GM19455 (cell line): ENCODE results near the gene CD209.
"Not testable (repeated sequence)": the region's sequence is repeated elsewhere in the genome, so short reads cannot be mapped to it uniquely, and the experiment has no call there.

Experiments used
- ATAC-seq: cut with Tn5 transposase; IDR thresholded peaks from one replicate; pipeline ENCODE4 v1.9.1; 2021; ENCODE audit not compliant: unreplicated experiment

Gene CD209

GRCh38 chr19:7769171-7769570 is 21.8 kb upstream of the CD209 start:
- no peak for ATAC-seq

DNA sequence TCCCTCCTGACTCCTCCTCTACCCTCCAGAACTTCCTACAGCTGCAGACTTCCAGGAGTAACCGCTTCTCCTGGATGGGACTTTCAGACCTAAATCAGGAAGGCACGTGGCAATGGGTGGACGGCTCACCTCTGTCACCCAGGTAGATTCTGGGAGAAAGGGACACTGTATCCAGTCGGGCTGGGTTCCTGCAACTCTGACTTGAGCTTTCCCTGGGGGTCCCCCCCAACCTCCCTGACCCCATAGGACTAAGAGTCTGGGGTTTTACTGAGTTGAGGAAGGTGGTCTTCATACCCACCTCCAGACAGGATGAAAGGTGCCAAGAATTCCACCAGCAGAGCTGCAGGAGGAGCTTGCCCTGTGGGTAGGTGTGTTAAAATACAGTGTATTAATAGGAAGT is 20.2 kb upstream of the CD209 start:
- no peak for ATAC-seq

GRCh38 chr19:7766535-7766934 is 19.2 kb upstream of the CD209 start:
- ATAC-seq = no peak

DNA sequence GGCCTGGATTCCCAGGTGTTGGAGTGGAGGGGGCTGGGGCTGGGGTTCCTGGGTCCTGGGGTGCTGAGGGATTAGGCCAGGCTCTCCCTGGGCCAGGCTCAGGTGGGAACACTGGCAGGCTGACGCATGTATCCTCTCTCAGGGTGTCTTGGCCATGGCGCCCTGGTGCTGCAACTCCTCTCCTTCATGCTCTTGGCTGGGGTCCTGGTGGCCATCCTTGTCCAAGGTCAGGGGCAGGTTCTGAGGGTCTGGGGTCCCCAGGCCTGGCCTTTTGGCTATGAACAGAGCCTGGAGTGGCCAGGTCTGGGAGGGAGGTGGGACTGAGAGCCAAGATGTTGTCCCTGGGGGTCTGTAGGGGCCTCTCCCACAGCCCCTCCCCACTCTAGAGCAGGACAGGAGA is 17.7 kb upstream of the CD209 start:
- not testable (repeated sequence) for ATAC-seq

DNA sequence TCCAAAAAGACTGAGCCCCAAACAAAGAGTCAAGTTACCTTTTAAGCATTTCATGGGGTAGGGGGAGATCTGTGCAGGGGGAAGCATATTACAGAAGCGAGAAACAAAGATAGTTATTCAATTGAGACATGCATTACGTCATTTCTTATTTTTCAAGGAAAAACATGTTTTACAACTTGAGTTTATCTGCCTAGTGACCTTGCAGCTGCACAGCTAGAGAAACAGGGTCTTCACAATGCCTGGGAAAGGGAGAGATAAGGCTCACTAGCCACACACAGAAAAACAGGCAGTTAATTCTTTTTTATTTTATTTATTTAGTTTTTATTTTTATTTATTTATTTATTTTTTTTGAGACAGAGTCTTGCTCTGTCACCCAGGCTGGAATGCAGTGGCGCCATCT is 16.8 kb upstream of the CD209 start:
- not testable (repeated sequence) for ATAC-seq

GRCh38 chr19:7763696-7764095 is 16.4 kb upstream of the CD209 start:
- no peak for ATAC-seq

DNA sequence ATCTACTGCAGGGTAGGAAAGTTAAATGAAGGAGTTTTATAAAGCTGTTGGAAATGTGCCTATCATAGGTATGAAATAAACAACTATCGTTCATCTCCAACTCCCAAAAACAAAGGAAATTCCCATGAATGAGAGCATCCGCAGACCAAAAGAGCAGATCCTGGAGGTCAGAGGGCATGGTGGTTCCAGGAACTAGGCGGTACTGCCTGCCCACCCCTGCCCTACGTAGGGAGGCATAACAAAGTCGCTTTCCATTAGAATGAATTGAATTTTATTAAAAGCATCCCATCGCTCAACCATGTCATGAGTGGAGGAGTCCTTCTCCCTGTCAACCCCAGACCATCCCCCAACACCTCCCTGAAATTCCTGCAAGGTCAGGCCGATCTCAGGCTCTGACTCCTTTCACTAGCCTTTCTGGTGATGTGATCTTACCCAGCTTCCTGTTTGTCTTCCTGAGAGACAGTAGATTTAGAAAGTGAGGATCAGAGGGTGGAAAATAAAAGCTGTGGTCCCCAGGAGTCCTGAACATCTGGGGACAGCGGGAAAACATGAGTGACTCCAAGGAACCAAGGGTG is 15.5 kb upstream of the CD209 start, which contains the start of gene CLEC4M:
Gene CLEC4M (plus strand): TSS at position 525 of the 575 bp plus-strand sequence. CDS start 24 bp downstream, at position 549.
- ATAC-seq = no peak

- no peak for ATAC-seq
Measured at GRCh38 chr19:7759156-7759555, 11.8 kb upstream of the CD209 start.

- no peak for ATAC-seq
Measured at GRCh38 chr19:7757358-7757757, 10.0 kb upstream of the CD209 start.

GRCh38 chr19:7756258-7756657 is 8.9 kb upstream of the CD209 start:
- no peak for ATAC-seq

DNA sequence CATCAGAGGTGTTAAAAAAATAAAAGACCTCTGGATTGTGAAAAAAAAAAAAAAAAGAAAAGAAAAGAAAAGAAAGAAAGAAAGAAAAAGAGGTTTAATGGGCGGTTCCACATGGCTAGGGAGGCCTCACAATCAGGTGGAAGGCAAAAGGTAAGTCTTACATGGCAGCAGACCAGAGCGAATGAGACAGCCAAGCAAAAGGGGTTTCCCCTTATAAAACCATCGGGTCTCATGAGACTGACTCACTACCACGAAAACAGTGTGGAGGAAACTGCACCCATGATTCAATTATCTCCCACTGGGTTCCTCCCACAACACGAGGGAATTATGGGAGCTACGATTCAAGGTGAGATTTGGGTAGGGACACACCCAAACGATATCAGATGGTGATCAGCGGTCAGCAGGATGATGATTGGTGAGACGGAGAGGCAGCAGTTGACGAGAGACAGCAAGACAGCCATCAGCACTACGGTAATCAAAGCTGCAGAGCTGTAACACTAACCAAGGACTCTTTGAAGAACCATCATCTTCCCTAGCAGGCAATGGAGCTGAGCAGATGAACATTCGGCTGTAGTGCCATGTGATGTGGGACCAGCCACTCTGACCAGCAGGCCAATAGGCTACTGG is 3.9 kb upstream of the CD209 start:
- ATAC-seq = no peak

GRCh38 chr19:7748756-7749155 is 1.4 kb upstream of the CD209 start:
- ATAC-seq = no peak

- no peak for ATAC-seq
Measured at GRCh38 chr19:7748171-7748570, 837 bp upstream of the CD209 start.

- ATAC-seq = not testable (repeated sequence)
Measured at GRCh38 chr19:7746306-7746705, 1.0 kb downstream of the CD209 start.

GRCh38 chr19:7744871-7745650 is 2.3 kb downstream of the CD209 start:
- ATAC-seq = no peak

- no peak for ATAC-seq
Measured at GRCh38 chr19:7744199-7744786, 3.0 kb downstream of the CD209 start.

- ATAC-seq = no peak
Measured at GRCh38 chr19:7743425-7743841, 3.9 kb downstream of the CD209 start.

GRCh38 chr19:7742991-7743390 is 4.3 kb downstream of the CD209 start:
- no peak for ATAC-seq

GRCh38 chr19:7742575-7742974 is 4.8 kb downstream of the CD209 start:
- ATAC-seq = no peak

- no peak for ATAC-seq
Measured at GRCh38 chr19:7740682-7741054, 6.7 kb downstream of the CD209 start.

DNA sequence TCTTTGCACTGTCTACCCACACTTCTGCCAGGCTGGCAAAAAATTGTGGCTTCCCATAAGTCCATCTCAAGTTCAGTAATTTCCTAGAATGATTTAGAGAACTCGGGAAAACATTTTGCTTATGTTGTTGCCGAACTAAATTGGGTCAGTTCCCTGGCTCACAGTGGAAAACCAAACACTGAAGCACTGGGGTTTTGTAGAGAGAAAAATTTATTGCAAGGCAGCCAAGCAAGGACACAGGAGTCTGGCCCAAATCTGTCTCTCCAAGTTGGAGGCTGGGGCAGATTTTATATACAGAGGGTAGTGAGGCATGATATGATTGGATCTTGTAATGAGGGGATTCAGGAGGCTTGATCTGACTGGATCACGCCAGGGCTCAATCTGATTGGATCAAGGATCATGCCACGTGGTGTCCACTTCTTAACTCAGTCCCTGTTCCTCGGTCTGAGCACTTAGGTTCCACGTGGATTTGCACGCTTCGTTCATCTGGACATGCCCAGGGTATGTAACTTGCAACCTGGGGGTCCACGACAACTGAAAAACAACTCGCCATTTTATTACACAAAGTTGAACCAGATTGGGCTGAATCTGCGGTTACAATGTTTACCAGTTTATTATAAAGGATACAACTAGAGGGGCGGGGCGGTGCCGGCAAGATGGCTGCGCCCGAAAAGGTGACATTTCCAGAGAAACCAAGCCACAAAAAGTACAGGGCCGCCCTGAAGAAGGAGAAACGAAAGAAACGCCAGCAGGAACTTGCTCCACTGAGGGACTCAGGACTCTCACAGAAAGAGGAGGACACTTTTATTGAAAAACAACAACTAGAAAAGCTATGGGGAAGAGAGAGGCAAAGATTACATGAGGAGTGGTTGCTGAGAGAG is 7.3 kb downstream of the CD209 start:
- ATAC-seq = no peak
